Endodermal cell (in vitro differentiated cells): ENCODE results near the gene ARHGEF40. TPM values are rescaled to one million over a fixed set of nuclear protein-coding genes. Genes with fewer than 3 reads are reported as not detected.
A peak's percentile ranks its signal among the peaks of the same experiment; 100 is the strongest.

ENCODE experiments used
- DNase-seq: peaks from one replicate; pipeline ENCODE4 v3.0.0-alpha.2; 2017
- H3K27ac ChIP-seq: 2 replicates; pipeline ENCODE4 v1.5.1; 2013; ENCODE audit warnings: mild to moderate bottlenecking, low read depth, low read length, moderate library complexity
- H3K27me3 ChIP-seq: 2 replicates; pipeline ENCODE4 v1.6.1; 2013; ENCODE audit warnings: mild to moderate bottlenecking, low read length, moderate library complexity; ENCODE audit not compliant: insufficient read depth, control insufficient read depth, poor library complexity, severe bottlenecking
- H3K36me3 ChIP-seq: 2 replicates; pipeline ENCODE4 v1.7.0; 2013; ENCODE audit warnings: mild to moderate bottlenecking, low read length, moderate library complexity; ENCODE audit not compliant: control insufficient read depth, insufficient read depth
- H3K4me1 ChIP-seq: one replicate; pipeline ENCODE4 v1.7.0; 2013; ENCODE audit warnings: low read length; ENCODE audit not compliant: control insufficient read depth, insufficient read depth
- H3K4me3 ChIP-seq: 2 replicates; pipeline ENCODE4 v1.5.1; 2013; ENCODE audit warnings: mild to moderate bottlenecking, low read length, moderate library complexity
- H3K9ac ChIP-seq: 2 replicates; pipeline ENCODE4 v1.6.1; 2013; ENCODE audit warnings: mild to moderate bottlenecking, low read length, moderate library complexity; ENCODE audit not compliant: poor library complexity, severe bottlenecking; ENCODE audit errors: extremely low read depth
- H3K9me3 ChIP-seq: 2 replicates; pipeline ENCODE4 v1.6.1; 2013; ENCODE audit warnings: mild to moderate bottlenecking, low read length, moderate library complexity; ENCODE audit not compliant: control insufficient read depth
- H3K27ac Mint-ChIP-seq: 2 replicates; pipeline ENCODE4 v1.8.0; 2020; ENCODE audit warnings: mixed read lengths
- H3K27me3 Mint-ChIP-seq: 2 replicates; pipeline ENCODE4 v1.8.0; 2021; ENCODE audit warnings: mild to moderate bottlenecking, mixed read lengths; ENCODE audit not compliant: insufficient read depth
- H3K36me3 Mint-ChIP-seq: 2 replicates; pipeline ENCODE4 v1.8.0; 2020; ENCODE audit warnings: low read depth, mixed read lengths
- H3K4me1 Mint-ChIP-seq: 2 replicates; pipeline ENCODE4 v1.8.0; 2020; ENCODE audit warnings: mixed read lengths
- H3K4me3 Mint-ChIP-seq: 2 replicates; pipeline ENCODE4 v1.8.0; 2020; ENCODE audit warnings: mild to moderate bottlenecking, moderate library complexity, mixed read lengths
- H3K9me3 Mint-ChIP-seq: 2 replicates; pipeline ENCODE4 v1.8.0; 2020; ENCODE audit warnings: mild to moderate bottlenecking, mixed read lengths
- WGBS, 2 experiments: methylation state at CpG; one replicate each; pipeline versions ENCODE4 v1.1.5 to v1.1.7; 2013; ENCODE audit warnings: missing lambda C conversion rate in 2 of 2, mixed read lengths in 1 of 2; ENCODE audit not compliant: insufficient coverage in 1 of 2, insufficient read length in 1 of 2; 5-methylcytosine and 5-hydroxymethylcytosine counted together
- total RNA-seq, 2 donors: library from RNA; stranded (reverse); fragmentation: NEBNext Ultra II Directional in 1 of 2; extraction: Animal tissue kit (Norgen Biotek cat#: 25700) in 1 of 2; gene quantifications; 2 replicates in 1 of 2; 3 replicates in 1 of 2; pipeline ENCODE4 v1.2.1, GENCODE V29; 2021
- TF ChIP-seq, protein P1 (sequence below): fragments of 200-600 bp; sonication (generic); conservative IDR thresholded peaks from 2 replicates; pipeline ENCODE4 v1.5.0; 2021; ENCODE audit warnings: antibody characterized with exemption, mild to moderate bottlenecking

ARHGEF40 gene
- total RNA-seq, 2 donors from 2014 or later: 71.1 to 73.5 TPM

DNA sequence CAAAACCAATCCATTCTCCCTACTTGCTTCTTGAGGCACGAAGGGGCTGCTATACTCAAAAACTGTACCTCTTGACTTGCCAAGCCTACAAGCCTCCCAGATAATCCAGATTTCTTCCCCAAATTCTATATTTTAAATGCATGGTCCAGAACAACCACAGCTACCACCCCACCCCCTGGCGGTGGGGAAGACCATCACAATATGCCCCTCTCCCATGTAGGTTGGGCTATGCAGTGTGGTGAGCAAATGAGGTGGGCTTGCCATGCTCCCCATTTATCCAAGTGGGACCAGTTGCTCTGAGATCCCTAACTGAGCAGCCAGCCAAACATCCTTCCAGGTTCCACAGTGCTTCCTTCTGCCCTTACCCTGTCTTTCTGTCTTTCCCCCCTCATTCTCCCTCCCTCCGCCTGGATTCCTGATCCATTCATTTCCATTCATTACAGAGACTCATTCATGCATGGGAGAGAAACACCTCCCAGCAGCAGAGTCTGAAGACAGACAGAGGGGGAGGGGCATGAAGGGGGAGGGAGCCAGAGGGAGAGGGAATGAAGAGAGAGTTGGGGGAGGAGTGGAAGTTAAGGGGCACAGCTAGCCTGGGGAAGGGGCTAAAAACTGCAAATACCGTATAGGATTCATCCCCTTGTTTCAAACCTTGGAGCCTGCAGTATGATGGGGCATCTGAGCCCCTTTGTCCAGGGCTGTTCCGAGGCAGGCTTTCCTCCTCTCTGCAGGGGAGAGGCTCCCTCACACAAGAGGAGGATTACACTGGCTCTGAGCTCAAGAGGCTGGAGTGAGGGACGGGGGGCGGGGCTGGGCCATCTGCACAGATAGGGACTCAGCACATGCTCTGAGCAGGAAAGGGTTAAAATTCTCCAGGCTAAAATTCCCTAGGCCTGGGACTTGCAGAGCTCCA, 23.9 kb downstream of the ARHGEF40 start:
- Mint-ChIP-seq H3K36me3 (peaks cover 33% of the 10 kb centered on the region), H3K27me3 (peaks cover 17% of the 10 kb centered on the region), H3K4me3 (peak overlapping the region; percentile 54), H3K4me1 (peaks cover 39% of the 10 kb centered on the region), H3K9me3 (no peaks in the 10 kb centered on the region), H3K27ac (peak overlapping the region; percentile 83)
- Histone ChIP-seq H3K36me3 (peaks cover 44% of the 10 kb centered on the region), H3K4me1 (peaks cover 17% of the 10 kb centered on the region), H3K9me3 (no peaks in the 10 kb centered on the region), H3K9ac (peak overlapping the region; percentile 4), H3K27me3 (no peaks in the 10 kb centered on the region), H3K27ac (peak overlapping the region; percentile 96), H3K4me3 (peak overlapping the region; percentile 76)
- TF ChIP-seq, protein P1, sequence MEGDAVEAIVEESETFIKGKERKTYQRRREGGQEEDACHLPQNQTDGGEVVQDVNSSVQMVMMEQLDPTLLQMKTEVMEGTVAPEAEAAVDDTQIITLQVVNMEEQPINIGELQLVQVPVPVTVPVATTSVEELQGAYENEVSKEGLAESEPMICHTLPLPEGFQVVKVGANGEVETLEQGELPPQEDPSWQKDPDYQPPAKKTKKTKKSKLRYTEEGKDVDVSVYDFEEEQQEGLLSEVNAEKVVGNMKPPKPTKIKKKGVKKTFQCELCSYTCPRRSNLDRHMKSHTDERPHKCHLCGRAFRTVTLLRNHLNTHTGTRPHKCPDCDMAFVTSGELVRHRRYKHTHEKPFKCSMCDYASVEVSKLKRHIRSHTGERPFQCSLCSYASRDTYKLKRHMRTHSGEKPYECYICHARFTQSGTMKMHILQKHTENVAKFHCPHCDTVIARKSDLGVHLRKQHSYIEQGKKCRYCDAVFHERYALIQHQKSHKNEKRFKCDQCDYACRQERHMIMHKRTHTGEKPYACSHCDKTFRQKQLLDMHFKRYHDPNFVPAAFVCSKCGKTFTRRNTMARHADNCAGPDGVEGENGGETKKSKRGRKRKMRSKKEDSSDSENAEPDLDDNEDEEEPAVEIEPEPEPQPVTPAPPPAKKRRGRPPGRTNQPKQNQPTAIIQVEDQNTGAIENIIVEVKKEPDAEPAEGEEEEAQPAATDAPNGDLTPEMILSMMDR: peak; percentile 68
- peak; percentile 93 for DNase-seq
- WGBS, 2 experiments: 15 to 33% methylated on average over 3 to 7 of the region's 7 CpGs

DNA sequence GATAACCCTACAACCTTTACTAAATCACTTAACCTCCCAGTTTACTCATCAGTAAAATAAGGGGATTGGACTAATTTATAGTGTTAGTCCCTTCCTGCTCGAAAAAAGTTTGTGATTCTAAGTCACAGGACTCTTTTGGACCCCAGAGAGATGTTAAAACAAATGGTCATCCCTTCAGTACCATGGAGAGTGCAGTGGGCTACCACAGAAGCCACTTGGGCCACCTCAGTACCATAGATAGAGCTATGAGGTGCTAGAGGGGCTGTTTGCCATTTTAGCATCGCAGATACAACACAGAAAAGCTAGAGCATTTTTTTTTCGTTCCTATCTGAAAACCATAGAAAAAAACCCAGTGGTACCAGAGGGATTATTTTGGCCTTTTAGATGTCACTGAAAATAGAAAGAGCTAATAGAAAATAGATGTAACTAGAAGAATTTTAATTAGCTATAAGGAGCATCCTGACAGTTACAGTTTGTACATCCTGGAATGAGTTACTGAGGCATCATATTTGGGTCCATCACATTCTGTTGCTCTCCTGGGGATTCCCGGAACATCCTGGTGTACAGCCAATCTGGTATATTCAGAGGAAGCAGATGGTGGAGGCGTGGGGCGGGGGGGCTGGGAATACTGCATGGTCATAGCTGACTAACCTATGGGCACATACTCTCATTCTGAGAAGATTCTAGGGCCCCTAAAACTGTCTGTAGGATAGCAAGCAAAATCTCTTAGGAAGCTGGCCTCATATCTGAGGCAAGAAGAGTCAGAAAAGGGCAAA, 25.5 kb downstream of the ARHGEF40 start:
- H3K9me3 Mint-ChIP-seq: no peaks in the 10 kb centered on the region
- Histone ChIP-seq H3K9me3 (no peaks in the 10 kb centered on the region), H3K27ac (peak overlapping the region; percentile 12), H3K36me3 (peaks cover 28% of the 10 kb centered on the region), H3K4me3 (no peak overlapping the region), H3K9ac (no peak overlapping the region), H3K27me3 (peaks cover 2% of the 10 kb centered on the region), H3K4me1 (peaks cover 22% of the 10 kb centered on the region)
- peaks cover 49% of the 10 kb centered on the region for H3K4me1 Mint-ChIP-seq
- peaks cover 29% of the 10 kb centered on the region for H3K27me3 Mint-ChIP-seq
- DNase-seq: peak; percentile 63
- H3K4me3 Mint-ChIP-seq: no peak overlapping the region
- TF ChIP-seq, protein P1: no peak
- 85 to 87% methylated on average over 4 to 6 of the region's 6 CpGs for WGBS, 2 experiments
- no peak overlapping the region for H3K27ac Mint-ChIP-seq
- peaks cover 20% of the 10 kb centered on the region for H3K36me3 Mint-ChIP-seq

DNA sequence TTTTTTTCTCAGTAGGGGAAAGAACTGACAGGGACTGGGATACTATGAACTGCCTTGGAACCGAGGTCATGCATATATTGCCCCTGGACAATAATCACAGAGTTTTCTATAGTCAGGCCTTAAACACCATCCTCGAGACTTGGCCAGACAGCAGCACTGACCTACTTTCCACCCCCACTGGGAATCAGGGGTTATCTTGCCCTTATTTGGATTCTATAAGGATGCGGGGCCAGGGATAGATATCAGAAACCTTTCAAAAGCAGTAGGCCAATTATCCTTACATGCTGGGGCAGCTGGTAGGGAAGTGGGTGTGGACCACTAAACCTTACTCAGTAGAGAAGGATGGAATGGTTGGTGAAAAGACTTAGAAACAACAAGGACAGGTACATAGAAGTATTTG, 26.3 kb downstream of the ARHGEF40 start:
- Mint-ChIP-seq H3K4me1 (peaks cover 49% of the 10 kb centered on the region), H3K36me3 (peaks cover 15% of the 10 kb centered on the region), H3K27ac (no peak overlapping the region), H3K27me3 (peaks cover 37% of the 10 kb centered on the region), H3K4me3 (peak overlapping the region; percentile 75), H3K9me3 (no peaks in the 10 kb centered on the region)
- H3K27me3 ChIP-seq: peaks cover 10% of the 10 kb centered on the region
- peak overlapping the region; percentile 12 for H3K27ac ChIP-seq
- 80 to 91% methylated on average over 1 to 2 of the region's 3 CpGs for WGBS, 2 experiments
- H3K4me3 ChIP-seq: peak overlapping the region; percentile 87
- TF ChIP-seq, protein P1: no peak
- peaks cover 22% of the 10 kb centered on the region for H3K4me1 ChIP-seq
- DNase-seq: peak; percentile 27
- H3K9me3 ChIP-seq: no peaks in the 10 kb centered on the region
- H3K36me3 ChIP-seq: peaks cover 20% of the 10 kb centered on the region
- H3K9ac ChIP-seq: no peak overlapping the region
